ENCODE data around the gene AP4M1. TPM values are rescaled to one million over a fixed set of nuclear protein-coding genes. Genes with fewer than 3 reads are reported as not detected.

Gene AP4M1
- total RNA-seq, 2 donors from 2014 or later: 8.9 to 16.9 TPM

DNA sequence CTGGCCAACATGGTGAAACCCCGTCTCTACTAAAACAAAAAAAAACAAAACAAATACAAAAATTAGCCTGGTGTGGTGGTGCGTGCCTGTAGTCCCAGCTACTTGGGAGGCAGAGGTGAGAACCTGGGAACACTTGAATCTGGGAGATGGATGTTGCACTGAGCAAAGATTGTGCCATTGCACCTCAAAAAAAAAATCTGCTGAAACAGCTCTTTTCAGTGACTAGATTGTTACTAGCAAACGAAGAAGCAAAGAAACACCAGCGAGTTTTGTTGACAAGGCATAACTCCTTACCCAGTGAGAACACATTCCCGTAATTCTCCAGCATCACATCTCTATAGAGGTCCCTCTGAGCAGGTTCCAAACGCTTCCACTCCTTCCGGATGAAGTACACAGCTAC is 26.6 kb upstream of the AP4M1 start:
- H3K9me3 Mint-ChIP-seq: peaks cover 12% of the 10 kb centered on the region
- no peaks in the 10 kb centered on the region for H3K27me3 Mint-ChIP-seq
- no peak overlapping the region for H3K4me3 Mint-ChIP-seq
- H3K4me1 Mint-ChIP-seq (ENCODE audit: low read depth in 2 of 2): peaks cover 0 to 2% of the 10 kb centered on the region in 2 donors
- H3K27ac Mint-ChIP-seq: no peak overlapping the region
- ATAC-seq (no peak), DNase-seq (ENCODE audit: low spot score) (no peak)
- peaks cover 59% of the 10 kb centered on the region for H3K36me3 Mint-ChIP-seq

- Mint-ChIP-seq H3K36me3 (peaks cover 53% of the 10 kb centered on the region), H3K4me1 (ENCODE audit: low read depth in 2 of 2) (peaks cover 4 to 7% of the 10 kb centered on the region in 2 donors), H3K27me3 (no peaks in the 10 kb centered on the region), H3K27ac (no peak overlapping the region), H3K9me3 (peaks cover 12% of the 10 kb centered on the region), H3K4me3 (no peak overlapping the region)
- ATAC-seq (no peak), DNase-seq (ENCODE audit: low spot score) (no peak)
Observed at GRCh38 chr7:100075418-100075817, 26.0 kb upstream of the AP4M1 start.

GRCh38 chr7:100077205-100077604 is 24.2 kb upstream of the AP4M1 start:
- Mint-ChIP-seq H3K9me3 (peaks cover 3% of the 10 kb centered on the region), H3K4me3 (no peak overlapping the region), H3K27ac (no peak overlapping the region), H3K36me3 (peaks cover 35% of the 10 kb centered on the region), H3K4me1 (ENCODE audit: low read depth in 2 of 2) (peaks cover 14 to 19% of the 10 kb centered on the region in 2 donors), H3K27me3 (no peaks in the 10 kb centered on the region)
- ATAC-seq (no peak), DNase-seq (ENCODE audit: low spot score) (no peak)

GRCh38 chr7:100079024-100079560 is 22.4 kb upstream of the AP4M1 start:
- no peaks in the 10 kb centered on the region for H3K9me3 Mint-ChIP-seq
- ATAC-seq (no peak), DNase-seq (ENCODE audit: low spot score) (no peak)
- H3K36me3 Mint-ChIP-seq: peaks cover 26% of the 10 kb centered on the region
- no peak overlapping the region for H3K4me3 Mint-ChIP-seq
- H3K4me1 Mint-ChIP-seq (ENCODE audit: low read depth in 2 of 2): peaks cover 19 to 28% of the 10 kb centered on the region in 2 donors
- H3K27me3 Mint-ChIP-seq: no peaks in the 10 kb centered on the region
- no peak overlapping the region for H3K27ac Mint-ChIP-seq

- peaks cover 19 to 28% of the 10 kb centered on the region in 2 donors for H3K4me1 Mint-ChIP-seq (ENCODE audit: low read depth in 2 of 2)
- no peak for DNase-seq (ENCODE audit: low spot score)
- H3K4me3 Mint-ChIP-seq: peak overlapping the region; percentile 92
- peaks cover 11% of the 10 kb centered on the region for H3K36me3 Mint-ChIP-seq
- no peak for ATAC-seq
- no peaks in the 10 kb centered on the region for H3K27me3 Mint-ChIP-seq
- no peaks in the 10 kb centered on the region for H3K9me3 Mint-ChIP-seq
- peak overlapping the region; percentile 21 to 86 for H3K27ac Mint-ChIP-seq
Observed at GRCh38 chr7:100080907-100081534, 20.4 kb upstream of the AP4M1 start.

- Mint-ChIP-seq H3K4me1 (ENCODE audit: low read depth in 2 of 2) (peaks cover 19 to 28% of the 10 kb centered on the region in 2 donors), H3K36me3 (peaks cover 6% of the 10 kb centered on the region), H3K4me3 (peak within 1 kb of the TSS; percentile 92), H3K27ac (peak within 1 kb of the TSS; percentile 21 to 86), H3K9me3 (no peaks in the 10 kb centered on the region), H3K27me3 (no peaks in the 10 kb centered on the region)
- ATAC-seq (peak; percentile 93 to 94), DNase-seq (ENCODE audit: low spot score) (peak; percentile 99)
Observed at GRCh38 chr7:100081535-100082102, 19.8 kb upstream of the AP4M1 start, which contains the start of gene ZNF3. Gene ZNF3 (minus strand): TSS chr7:100081723. CDS start chr7:100077357, 4,366 bp downstream.

DNA sequence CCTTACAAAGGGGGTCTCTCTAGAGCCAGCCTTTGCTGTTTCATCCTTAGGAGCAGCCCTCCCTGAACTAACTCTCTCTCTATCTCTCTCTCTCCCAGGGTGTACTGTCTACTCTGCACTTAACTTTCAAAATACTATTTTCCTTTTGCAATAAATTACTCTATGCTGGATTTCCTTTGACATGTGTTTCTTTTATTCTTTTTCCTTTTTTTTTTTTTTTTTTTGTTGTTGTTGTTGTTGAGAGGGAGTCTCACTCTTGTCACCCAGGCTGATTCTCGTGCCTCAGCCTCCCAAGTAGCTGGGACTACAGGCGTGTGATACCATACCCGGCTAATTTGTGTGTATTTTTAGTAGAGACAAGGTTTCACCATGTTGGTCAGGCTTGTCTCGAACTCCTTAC is 18.5 kb upstream of the AP4M1 start:
- H3K36me3 Mint-ChIP-seq: no peaks in the 10 kb centered on the region
- H3K27ac Mint-ChIP-seq: peak overlapping the region; percentile 21 to 86
- no peak for ATAC-seq
- H3K4me1 Mint-ChIP-seq (ENCODE audit: low read depth in 2 of 2): peaks cover 21 to 28% of the 10 kb centered on the region in 2 donors
- no peaks in the 10 kb centered on the region for H3K9me3 Mint-ChIP-seq
- H3K4me3 Mint-ChIP-seq: peak overlapping the region; percentile 92
- no peak for DNase-seq (ENCODE audit: low spot score)
- no peaks in the 10 kb centered on the region for H3K27me3 Mint-ChIP-seq

GRCh38 chr7:100085515-100085914 is 15.9 kb upstream of the AP4M1 start:
- DNase-seq (ENCODE audit: low spot score) (no peak), ATAC-seq (no peak)
- H3K27ac Mint-ChIP-seq: no peak overlapping the region
- H3K27me3 Mint-ChIP-seq: no peaks in the 10 kb centered on the region
- H3K4me3 Mint-ChIP-seq: no peak overlapping the region
- no peaks in the 10 kb centered on the region for H3K9me3 Mint-ChIP-seq
- peaks cover 30 to 32% of the 10 kb centered on the region in 2 donors for H3K4me1 Mint-ChIP-seq (ENCODE audit: low read depth in 2 of 2)
- H3K36me3 Mint-ChIP-seq: no peaks in the 10 kb centered on the region

DNA sequence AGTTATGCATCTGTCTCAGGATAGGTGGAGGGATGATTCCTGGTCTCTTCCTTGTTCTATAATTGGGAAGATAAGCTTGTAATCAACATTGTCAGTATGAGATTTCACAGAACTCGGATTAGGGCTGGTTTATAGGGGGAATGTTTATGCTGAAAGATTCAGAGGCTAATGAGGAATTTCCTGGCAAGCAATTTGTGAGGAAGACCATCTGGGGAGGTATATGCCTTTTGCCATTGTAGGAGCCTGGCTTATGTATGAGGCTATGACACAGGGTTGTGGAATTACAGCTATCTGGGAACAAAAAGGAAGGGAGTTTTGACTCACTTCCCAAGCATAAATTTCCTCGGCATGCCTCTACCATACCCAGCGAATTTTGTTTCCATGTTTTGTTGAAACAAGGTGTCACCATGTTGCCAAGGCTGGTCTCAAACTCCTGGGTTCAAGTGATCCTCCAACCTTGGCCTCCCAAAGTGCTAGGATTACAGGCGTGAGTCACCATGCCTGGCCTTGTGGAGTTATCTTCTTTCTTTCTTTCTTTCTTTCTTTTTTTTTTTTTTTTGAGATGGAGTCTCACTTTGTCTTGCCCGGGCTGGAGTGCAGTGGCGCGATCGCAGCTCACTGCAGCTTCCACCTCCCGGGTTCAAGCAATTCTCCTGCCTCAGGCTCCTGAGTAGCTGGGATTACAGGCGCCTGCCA is 14.2 kb upstream of the AP4M1 start:
- Mint-ChIP-seq H3K9me3 (no peaks in the 10 kb centered on the region), H3K4me1 (ENCODE audit: low read depth in 2 of 2) (peaks cover 18 to 26% of the 10 kb centered on the region in 2 donors), H3K27me3 (no peaks in the 10 kb centered on the region), H3K36me3 (peaks cover 5% of the 10 kb centered on the region), H3K27ac (peak overlapping the region in 1 of 2 donors; percentile 83), H3K4me3 (peak overlapping the region; percentile 40)
- DNase-seq (ENCODE audit: low spot score): no peak
- ATAC-seq: no peak

DNA sequence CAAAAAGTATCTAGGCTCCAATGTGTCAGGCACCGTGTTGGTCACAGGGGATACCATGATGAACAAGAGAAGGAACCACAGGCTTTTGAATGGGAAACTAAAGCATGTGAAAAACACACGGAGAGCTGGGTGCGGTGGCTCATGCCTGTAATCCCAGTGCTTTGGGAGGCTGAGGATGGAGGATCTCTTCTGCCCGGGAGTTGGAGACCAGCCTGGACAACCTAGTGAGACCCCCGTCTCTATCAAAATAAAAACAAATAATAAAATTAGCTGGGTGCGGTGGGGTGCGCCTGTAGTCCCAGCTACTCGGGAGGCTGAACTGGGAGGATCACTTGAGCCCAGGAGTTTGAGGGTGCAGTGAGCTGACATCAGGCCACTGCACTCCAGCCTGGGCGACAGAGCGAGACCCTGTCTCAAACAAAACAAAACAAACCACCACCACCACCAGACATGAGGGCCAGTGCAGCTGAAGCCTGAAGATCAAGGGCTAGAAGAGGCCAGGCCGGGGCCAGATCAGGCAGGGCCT is 13.3 kb upstream of the AP4M1 start:
- Mint-ChIP-seq H3K4me3 (peak overlapping the region; percentile 94), H3K4me1 (ENCODE audit: low read depth in 2 of 2) (peaks cover 9 to 21% of the 10 kb centered on the region in 2 donors), H3K9me3 (no peaks in the 10 kb centered on the region), H3K36me3 (peaks cover 10% of the 10 kb centered on the region), H3K27ac (peak overlapping the region; percentile 83 to 86), H3K27me3 (no peaks in the 10 kb centered on the region)
- DNase-seq (ENCODE audit: low spot score) (no peak), ATAC-seq (peak; percentile 1 to 13)

- peak within 1 kb of the TSS; percentile 83 to 86 for H3K27ac Mint-ChIP-seq
Observed at GRCh38 chr7:100088621-100089457, 12.6 kb upstream of the AP4M1 start, which contains the start of gene COPS6. Gene COPS6 (plus strand): TSS chr7:100088969. CDS start chr7:100088991, 22 bp downstream.

GRCh38 chr7:100089458-100090196 is 11.8 kb upstream of the AP4M1 start:
- H3K9me3 Mint-ChIP-seq: no peaks in the 10 kb centered on the region
- H3K4me3 Mint-ChIP-seq: peak overlapping the region; percentile 94
- H3K4me1 Mint-ChIP-seq (ENCODE audit: low read depth in 2 of 2): peaks cover 9 to 27% of the 10 kb centered on the region in 2 donors
- peaks cover 10% of the 10 kb centered on the region for H3K36me3 Mint-ChIP-seq
- H3K27ac Mint-ChIP-seq: peak overlapping the region; percentile 83 to 86
- DNase-seq (ENCODE audit: low spot score): no peak
- ATAC-seq: no peak
- no peaks in the 10 kb centered on the region for H3K27me3 Mint-ChIP-seq

More at GRCh38 chr7:100088621-100089457, 12.6 kb upstream of the AP4M1 start, which contains the start of gene COPS6:
- peak; percentile 92 for DNase-seq (ENCODE audit: low spot score)
- Mint-ChIP-seq H3K36me3 (peaks cover 10% of the 10 kb centered on the region), H3K9me3 (no peaks in the 10 kb centered on the region), H3K4me3 (peak within 1 kb of the TSS; percentile 94), H3K4me1 (ENCODE audit: low read depth in 2 of 2) (peaks cover 9 to 27% of the 10 kb centered on the region in 2 donors), H3K27me3 (no peaks in the 10 kb centered on the region)
- ATAC-seq: peak; percentile 81 to 89

Measured in natural killer cell treated with Interleukin-12 subunit alpha and Interleukin-12 subunit beta and Interleukin-15 and Interleukin-18, amount 100 ng/mL, for 72 hours (primary cell).